GM19023 (cell line): Measurements from ENCODE around the gene NLK.
"Not testable (repeated sequence)": the region's sequence is repeated elsewhere in the genome, so short reads cannot be mapped to it uniquely, and the experiment has no call there.

Experiments
- ATAC-seq: cut with Tn5 transposase; IDR thresholded peaks from one replicate; pipeline ENCODE4 v1.9.1; 2021; ENCODE audit warnings: mild to moderate bottlenecking, moderate library complexity; ENCODE audit not compliant: unreplicated experiment

NLK gene

GRCh38 chr17:28227316-28228108 is 185.0 kb downstream of the NLK start:
- ATAC-seq, result no peak

- no peak for ATAC-seq
These were observed 185.8 kb downstream of the NLK start for GRCh38 chr17:28228109-28228840.

- no peak for ATAC-seq
These were observed 186.7 kb downstream of the NLK start for GRCh38 chr17:28228986-28229729.

- ATAC-seq, result no peak
These were observed 187.5 kb downstream of the NLK start for GRCh38 chr17:28230011-28230410.

GRCh38 chr17:28230607-28231006 is 188.1 kb downstream of the NLK start:
- not testable (repeated sequence) for ATAC-seq

GRCh38 chr17:28231624-28232023 is 189.1 kb downstream of the NLK start:
- ATAC-seq, result not testable (repeated sequence)

- not testable (repeated sequence) for ATAC-seq
These were observed 190.7 kb downstream of the NLK start for GRCh38 chr17:28232966-28233870.

- not testable (repeated sequence) for ATAC-seq
These were observed 191.7 kb downstream of the NLK start for GRCh38 chr17:28233872-28234856.

- not testable (repeated sequence) for ATAC-seq
These were observed 192.7 kb downstream of the NLK start for GRCh38 chr17:28235066-28235700.

GRCh38 chr17:28236033-28236653 is 193.7 kb downstream of the NLK start:
- ATAC-seq, result not testable (repeated sequence)

GRCh38 chr17:28238547-28239270 is 196.2 kb downstream of the NLK start:
- not testable (repeated sequence) for ATAC-seq

- ATAC-seq, result no peak
These were observed 196.8 kb downstream of the NLK start for GRCh38 chr17:28239271-28239624.

GRCh38 chr17:28240688-28241340 is 198.3 kb downstream of the NLK start:
- ATAC-seq, result no peak

GRCh38 chr17:28242791-28243190 is 200.3 kb downstream of the NLK start:
- ATAC-seq, result no peak

- not testable (repeated sequence) for ATAC-seq
These were observed 200.8 kb downstream of the NLK start for GRCh38 chr17:28243268-28243667.

- no peak for ATAC-seq
These were observed 202.0 kb downstream of the NLK start for GRCh38 chr17:28244446-28244845.
